Endothelial cell of umbilical vein (primary cell): ENCODE data around the gene CYP19A1. TPM values are rescaled to one million over a fixed set of nuclear protein-coding genes. Genes with fewer than 3 reads are reported as not detected.

ENCODE experiments used
- BruUV-seq: library from RNA; stranded (reverse); fragments of 400-500 nt; replicated peaks from 2 replicates; lab custom pipeline; 2021; lab: Mats Ljungman, UMichigan
- CTCF ChIA-PET: fragments of 300-600, 350-600 bp; sonication (Branson Sonifier 250); formaldehyde crosslinking; loops from one replicate; lab custom pipeline; 2021; ENCODE audit warnings: antibody characterized with exemption, inconsistent platforms; lab: Charles Lee
- POLR2A ChIA-PET: fragments of 300-600, 350-600 bp; sonication (Branson Sonifier 250); formaldehyde crosslinking; loops from one replicate; lab custom pipeline; 2021; ENCODE audit warnings: antibody characterized with exemption, inconsistent platforms; lab: Charles Lee
- DNase-seq: peaks from one replicate; pipeline ENCODE4 v3.0.0-alpha.2; 2011; ENCODE audit warnings: low read depth, low spot score
- FAIRE-seq: peaks from 2 replicates; lab custom pipeline; 2011; peaks lifted over from hg19 to GRCh38; lab: Jason Lieb, UNC
- H2AFZ ChIP-seq: 2 replicates; pipeline ENCODE4 v1.6.0; 2012; ENCODE audit warnings: low read depth, low read length, control low read depth, inconsistent platforms
- H3K27ac ChIP-seq: 2 replicates; pipeline ENCODE4 v1.5.1; 2011; ENCODE audit warnings: low read depth, mild to moderate bottlenecking, control low read depth, low read length, moderate library complexity; ENCODE audit not compliant: insufficient read depth
- H3K27me3 ChIP-seq, 2 experiments: 2 replicates each; pipeline versions ENCODE4 v1.6.0 to v1.6.1; 2011; ENCODE audit warnings: low read length in 2 of 2, mixed read lengths in 1 of 2; ENCODE audit not compliant: control insufficient read depth in 2 of 2, insufficient read depth in 2 of 2
- H3K36me3 ChIP-seq, 2 experiments: 2 replicates in 1 of 2; 3 replicates in 1 of 2; pipeline ENCODE4 v1.5.1; 2011; ENCODE audit warnings: low read length in 2 of 2, mild to moderate bottlenecking in 1 of 2, moderate library complexity in 1 of 2; ENCODE audit not compliant: control insufficient read depth in 2 of 2, insufficient read depth in 2 of 2; ENCODE audit errors: extremely low read depth in 1 of 2
- H3K4me1 ChIP-seq: 3 replicates; pipeline ENCODE4 v1.5.1; 2011; ENCODE audit warnings: mild to moderate bottlenecking, low read length; ENCODE audit not compliant: control insufficient read depth, insufficient read depth; ENCODE audit errors: extremely low read depth
- H3K4me2 ChIP-seq: 2 replicates; pipeline ENCODE4 v1.6.1; 2011; ENCODE audit warnings: low read length, control low read depth, mixed read lengths; ENCODE audit not compliant: insufficient read depth
- H3K4me3 ChIP-seq, 3 experiments: fragments of 200-600 bp in 1 of 3; sonication (generic), shearing (Covaris generic) in 1 of 3; replicated peaks in 1 of 3; 2 replicates each; pipeline ENCODE4 v1.5.1; 2011 to 2016; ENCODE audit warnings: control low read depth in 3 of 3, low read length in 3 of 3, mild to moderate bottlenecking in 2 of 3, inconsistent platforms in 1 of 3, low read depth in 1 of 3, moderate library complexity in 1 of 3; ENCODE audit not compliant: insufficient read depth in 1 of 3
- H3K79me2 ChIP-seq: 2 replicates; pipeline ENCODE4 v1.6.0; 2012; ENCODE audit warnings: low read length, inconsistent platforms; ENCODE audit not compliant: control insufficient read depth, insufficient read depth
- H3K9ac ChIP-seq: replicated peaks from 2 replicates; pipeline ENCODE3; 2011; ENCODE audit warnings: low read length, control low read depth; ENCODE audit not compliant: insufficient read depth; ENCODE audit errors: extremely low read depth
- H3K9me1 ChIP-seq: replicated peaks from 3 replicates; pipeline ENCODE4 v1.6.0; 2011; ENCODE audit warnings: mild to moderate bottlenecking, low read length; ENCODE audit not compliant: control insufficient read depth, insufficient read depth; ENCODE audit errors: extremely low read depth
- H3K9me3 ChIP-seq: replicated peaks from 2 replicates; pipeline ENCODE4 v1.5.1; 2012; ENCODE audit warnings: low read length, inconsistent platforms; ENCODE audit not compliant: control insufficient read depth, insufficient read depth
- H4K20me1 ChIP-seq: replicated peaks from 2 replicates; pipeline ENCODE3; 2011; ENCODE audit warnings: mild to moderate bottlenecking, low read length; ENCODE audit not compliant: control insufficient read depth, insufficient read depth; ENCODE audit errors: extremely low read depth
- CTCF ChIP-seq, 2 donors: IDR thresholded peaks; 1 replicate in 1 of 2; 2 replicates in 1 of 2; pipeline ENCODE4 v1.5.1; 2011; ENCODE audit warnings: low read length in 2 of 2, mild to moderate bottlenecking in 2 of 2, moderate library complexity in 2 of 2, control low read depth in 1 of 2, inconsistent platforms in 1 of 2, low read depth in 1 of 2; ENCODE audit not compliant: insufficient read depth in 1 of 2; ENCODE audit errors: extremely low read depth in 1 of 2
- EZH2 ChIP-seq: IDR thresholded peaks from 2 replicates; pipeline ENCODE4 v1.6.1; 2012; ENCODE audit warnings: borderline replicate concordance, low read depth, mild to moderate bottlenecking, moderate library complexity, low read length, inconsistent platforms; ENCODE audit not compliant: severe bottlenecking
- FOS ChIP-seq: IDR thresholded peaks from 2 replicates; pipeline ENCODE4 v1.6.1; 2011; ENCODE audit warnings: mild to moderate bottlenecking, low read length, moderate library complexity, borderline replicate concordance; ENCODE audit not compliant: insufficient read depth
- GATA2 ChIP-seq: IDR thresholded peaks from 2 replicates; pipeline ENCODE4 v1.7.0; 2011; ENCODE audit warnings: low read depth, mild to moderate bottlenecking, moderate library complexity, mixed read lengths, low read length; ENCODE audit not compliant: insufficient read length, insufficient read depth
- JUN ChIP-seq: IDR thresholded peaks from 2 replicates; pipeline ENCODE4 v1.6.1; 2011; ENCODE audit warnings: borderline replicate concordance, low read depth; ENCODE audit not compliant: insufficient read length, insufficient read depth
- MAX ChIP-seq: IDR thresholded peaks from 2 replicates; pipeline ENCODE4 v1.6.1; 2011; ENCODE audit not compliant: insufficient read depth, insufficient read length
- MYC ChIP-seq: IDR thresholded peaks from one replicate; pipeline ENCODE4 v1.6.1; 2011; ENCODE audit warnings: mild to moderate bottlenecking, low read depth, low read length
- POLR2A ChIP-seq: IDR thresholded peaks from 2 replicates; pipeline ENCODE4 v1.6.1; 2012; ENCODE audit warnings: low read depth, mild to moderate bottlenecking, control low read depth, low read length
- POLR2AphosphoS5 ChIP-seq: IDR thresholded peaks from 2 replicates; pipeline ENCODE4 v1.6.1; 2012; ENCODE audit warnings: low read depth, mild to moderate bottlenecking, control low read depth, low read length, moderate library complexity; ENCODE audit not compliant: insufficient read depth
- dilution Hi-C: fragments of 300-500 bp; cut with MboI; formaldehyde crosslinking; loops from one replicate; pipeline ENCODE4 v1.15.0; 2019; ENCODE audit warnings: low sequenced_read_pairs; ENCODE audit not compliant: extremely low pct_ligation_motif_present
- intact Hi-C: fragments of 100-400 bp; cut with micrococcal nuclease; formaldehyde crosslinking; loops from one replicate; pipeline ENCODE4 v1.10.0; 2022
- polyA plus RNA-seq, 4 experiments: library from polyadenylated mRNA; depleted of rRNA in 3 of 4; stranded (reverse) in 3 of 4; unstranded in 1 of 4; fragments of >200 nt; gene quantifications; 2 replicates each; pipeline versions ENCODE4 v1.2.1 to v1.2.3, GENCODE V29; 2011 to 2012; ENCODE audit warnings: missing spikeins in 1 of 4
- total RNA-seq: library from RNA; stranded (reverse); gene quantifications from 2 replicates; pipeline ENCODE4 v1.2.3, GENCODE V29; 2021

The CYP19A1 gene
- total and polyA plus RNA-seq, 2 donors (not counting 3 experiments of a cell fraction or from before 2014, with no cell fraction given) = not detected

- Histone ChIP-seq H3K4me1 (no peaks in the 10 kb centered on the region), H2AFZ (no peak overlapping the region), H3K27ac (no peak overlapping the region), H3K4me2 (no peak overlapping the region), H3K4me3 (no peak overlapping the region), H4K20me1 (no peaks in the 10 kb centered on the region), H3K79me2 (no peaks in the 10 kb centered on the region), H3K36me3 (no peaks in the 10 kb centered on the region), H3K9ac (no peak overlapping the region), H3K27me3 (peaks cover 67 to 79% of the 10 kb centered on the region in 2 experiments), H3K9me1 (no peaks in the 10 kb centered on the region), H3K9me3 (no peaks in the 10 kb centered on the region)
- no TSS peak for BruUV-seq
- POLR2A ChIA-PET = no interaction called here
- FAIRE-seq = no peak
- intact Hi-C loops = no loop called here
- dilution Hi-C loops = no loop called here
- TF ChIP-seq POLR2AphosphoS5 (no peak), FOS (no peak), GATA2 (no peak), EZH2 (no peak), MYC (no peak), JUN (no peak), POLR2A (no peak), CTCF (IDR thresholded peaks at IDR 0.05; ENCODE audit: extremely low read depth in 1 of 2, insufficient read depth in 1 of 2, low read depth in 1 of 2, low read length in 2 of 2) (no peak), MAX (no peak)
- CTCF ChIA-PET = interaction anchor here (1.4 to 3.9 kb wide), 4 partner anchors 95 to 122 kb away, joined by 5 to 41 read pairs (median 6); no protein-coding TSS in a partner anchor
- DNase-seq = no peak
Measured at GRCh38 chr15:51285399-51285798, 53.0 kb downstream of the CYP19A1 start.
